Measurements from ENCODE around the gene NF1.
"Not testable (repeated sequence)": the region's sequence is repeated elsewhere in the genome, so short reads cannot be mapped to it uniquely, and the experiment has no call there.

Gene NF1

GRCh38 chr17:31254654-31255053 lies 159.9 kb downstream of the NF1 start:
- no peak for DNase-seq (ENCODE audit: low spot score)

- DNase-seq (ENCODE audit: low spot score): no peak
Observed at GRCh38 chr17:31256936-31257335, 162.2 kb downstream of the NF1 start.

- DNase-seq (ENCODE audit: low spot score): no peak
Observed at GRCh38 chr17:31260151-31260550, 165.4 kb downstream of the NF1 start.

- no peak for DNase-seq (ENCODE audit: low spot score)
Observed at GRCh38 chr17:31261601-31262000, 166.8 kb downstream of the NF1 start.

GRCh38 chr17:31262923-31263322 lies 168.1 kb downstream of the NF1 start:
- not testable (repeated sequence) for DNase-seq (ENCODE audit: low spot score)

- no peak for DNase-seq (ENCODE audit: low spot score)
Observed at GRCh38 chr17:31266042-31266441, 171.3 kb downstream of the NF1 start.

GRCh38 chr17:31269036-31269577 lies 174.3 kb downstream of the NF1 start:
- no peak for DNase-seq (ENCODE audit: low spot score)

GRCh38 chr17:31269578-31269983 lies 174.8 kb downstream of the NF1 start:
- DNase-seq (ENCODE audit: low spot score): peak; percentile 39

- DNase-seq (ENCODE audit: low spot score): no peak
Observed at GRCh38 chr17:31272236-31272635, 177.5 kb downstream of the NF1 start.

- no peak for DNase-seq (ENCODE audit: low spot score)
Observed at GRCh38 chr17:31272803-31273202, 178.0 kb downstream of the NF1 start.

- DNase-seq (ENCODE audit: low spot score): no peak
Observed at GRCh38 chr17:31273516-31273915, 178.7 kb downstream of the NF1 start.

GRCh38 chr17:31274252-31274651 lies 179.5 kb downstream of the NF1 start:
- no peak for DNase-seq (ENCODE audit: low spot score)

- no peak for DNase-seq (ENCODE audit: low spot score)
Observed at GRCh38 chr17:31275116-31275515, 180.3 kb downstream of the NF1 start.

- no peak for DNase-seq (ENCODE audit: low spot score)
Observed at GRCh38 chr17:31279401-31279800, 184.6 kb downstream of the NF1 start.

- DNase-seq (ENCODE audit: low spot score): no peak
Observed at GRCh38 chr17:31281061-31281460, 186.3 kb downstream of the NF1 start.

- no peak for DNase-seq (ENCODE audit: low spot score)
Observed at GRCh38 chr17:31283841-31284240, 189.1 kb downstream of the NF1 start.

GRCh38 chr17:31286587-31286986 lies 191.8 kb downstream of the NF1 start:
- DNase-seq (ENCODE audit: low spot score): no peak

- not testable (repeated sequence) for DNase-seq (ENCODE audit: low spot score)
Observed at GRCh38 chr17:31287932-31288331, 193.2 kb downstream of the NF1 start.

- no peak for DNase-seq (ENCODE audit: low spot score)
Observed at GRCh38 chr17:31289790-31290189, 195.0 kb downstream of the NF1 start.

GRCh38 chr17:31291820-31292219 lies 197.0 kb downstream of the NF1 start:
- no peak for DNase-seq (ENCODE audit: low spot score)

- DNase-seq (ENCODE audit: low spot score): no peak
Observed at GRCh38 chr17:31293581-31293980, 198.8 kb downstream of the NF1 start.

GRCh38 chr17:31294231-31294630 lies 199.5 kb downstream of the NF1 start:
- DNase-seq (ENCODE audit: low spot score): no peak

- DNase-seq (ENCODE audit: low spot score): no peak
Observed at GRCh38 chr17:31294820-31295488, 200.2 kb downstream of the NF1 start.

- no peak for DNase-seq (ENCODE audit: low spot score)
Observed at GRCh38 chr17:31295489-31295871, 200.7 kb downstream of the NF1 start.

All from LoVo (cell line).